Stomach (tissue), 4 donors: ENCODE data around the gene ETV3L.

Source experiments
- EP300 ChIP-seq: sonication (generic); formaldehyde crosslinking; IDR thresholded peaks from one replicate; pipeline ENCODE4 v1.6.1; 2017; ENCODE audit warnings: antibody characterized with exemption
- POLR2A ChIP-seq, 4 donors: fragments of 450-650 bp; IDR thresholded peaks; one replicate each; pipeline ENCODE4 v1.6.1; 2016; ENCODE audit warnings: antibody characterized with exemption in 4 of 4, control low read depth in 2 of 4, mild to moderate bottlenecking in 1 of 4, moderate library complexity in 1 of 4
- TF ChIP-seq, protein P1 (sequence below), 7 experiments: fragments of 450-650 bp in 4 of 7; fragments of 200-600 bp in 3 of 7; sonication (generic) in 3 of 7; IDR thresholded peaks; one replicate each; pipeline ENCODE4 v1.5.1; 2016 to 2019; ENCODE audit warnings: antibody characterized with exemption in 7 of 7, control low read depth in 2 of 7, mild to moderate bottlenecking in 1 of 7

DNA sequence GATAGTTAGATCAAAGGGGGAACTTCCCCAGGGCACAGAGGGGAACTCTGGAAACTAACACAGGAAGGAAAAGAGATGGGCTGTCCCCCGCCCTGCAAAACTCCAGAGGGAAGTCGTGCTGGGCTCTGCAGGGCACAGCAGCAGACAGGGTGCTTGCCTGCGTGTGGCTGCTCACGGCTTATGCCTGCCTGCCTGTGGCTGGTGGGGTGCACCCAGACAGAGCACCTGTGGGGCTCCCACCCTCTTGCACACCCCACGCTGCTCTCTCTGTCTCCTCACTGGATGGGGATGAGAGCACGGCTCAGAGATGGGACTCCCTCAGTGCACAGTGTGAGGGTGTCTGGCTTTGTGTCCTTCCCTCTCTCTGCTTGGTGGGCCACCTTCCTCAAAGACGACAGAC is 13.5 kb upstream of the ETV3L start:
- TF ChIP-seq, protein P1, sequence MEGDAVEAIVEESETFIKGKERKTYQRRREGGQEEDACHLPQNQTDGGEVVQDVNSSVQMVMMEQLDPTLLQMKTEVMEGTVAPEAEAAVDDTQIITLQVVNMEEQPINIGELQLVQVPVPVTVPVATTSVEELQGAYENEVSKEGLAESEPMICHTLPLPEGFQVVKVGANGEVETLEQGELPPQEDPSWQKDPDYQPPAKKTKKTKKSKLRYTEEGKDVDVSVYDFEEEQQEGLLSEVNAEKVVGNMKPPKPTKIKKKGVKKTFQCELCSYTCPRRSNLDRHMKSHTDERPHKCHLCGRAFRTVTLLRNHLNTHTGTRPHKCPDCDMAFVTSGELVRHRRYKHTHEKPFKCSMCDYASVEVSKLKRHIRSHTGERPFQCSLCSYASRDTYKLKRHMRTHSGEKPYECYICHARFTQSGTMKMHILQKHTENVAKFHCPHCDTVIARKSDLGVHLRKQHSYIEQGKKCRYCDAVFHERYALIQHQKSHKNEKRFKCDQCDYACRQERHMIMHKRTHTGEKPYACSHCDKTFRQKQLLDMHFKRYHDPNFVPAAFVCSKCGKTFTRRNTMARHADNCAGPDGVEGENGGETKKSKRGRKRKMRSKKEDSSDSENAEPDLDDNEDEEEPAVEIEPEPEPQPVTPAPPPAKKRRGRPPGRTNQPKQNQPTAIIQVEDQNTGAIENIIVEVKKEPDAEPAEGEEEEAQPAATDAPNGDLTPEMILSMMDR (IDR thresholded peaks at IDR 0.05), result no peak
- TF ChIP-seq POLR2A (IDR thresholded peaks at IDR 0.05) (no peak), EP300 (no peak)
